CD4-positive, CD25-positive, alpha-beta regulatory T cell (primary cell): ENCODE results near the gene NAP1L4. TPM values are rescaled to one million over a fixed set of nuclear protein-coding genes. Genes with fewer than 3 reads are reported as not detected.
A peak's percentile ranks its signal among the peaks of the same experiment; 100 is the strongest.

Source experiments
- ATAC-seq, 2 donors: fragments of 150-1000 bp; cut with Tn5 transposase; one replicate each; pipeline ENCODE4 v1.10.0; 2021; ENCODE audit warnings: low read depth in 2 of 2, moderate number of reproducible peaks in 2 of 2, moderate library complexity in 1 of 2
- DNase-seq, 3 donors: peaks; one replicate each; pipeline versions ENCODE4 v3.0.0 to v3.0.0-alpha.2; 2012 to 2022; ENCODE audit warnings: mixed read lengths in 1 of 3
- H3K27ac ChIP-seq: one replicate; pipeline ENCODE4 v1.7.0; 2013; ENCODE audit warnings: mild to moderate bottlenecking, low read length; ENCODE audit not compliant: insufficient read depth, poor library complexity, severe bottlenecking
- H3K27me3 ChIP-seq: one replicate; pipeline ENCODE4 v1.7.0; 2013; ENCODE audit warnings: low read length; ENCODE audit not compliant: control insufficient read depth, insufficient read depth
- H3K36me3 ChIP-seq: one replicate; pipeline ENCODE4 v1.7.0; 2013; ENCODE audit warnings: mild to moderate bottlenecking, low read length, moderate library complexity; ENCODE audit not compliant: control insufficient read depth, insufficient read depth
- H3K4me1 ChIP-seq: 2 replicates; pipeline ENCODE4 v1.7.0; 2013; ENCODE audit warnings: mild to moderate bottlenecking, low read length; ENCODE audit not compliant: insufficient read depth, control insufficient read depth, poor library complexity, severe bottlenecking
- H3K4me3 ChIP-seq: one replicate; pipeline ENCODE4 v1.7.0; 2013; ENCODE audit warnings: low read depth, mild to moderate bottlenecking, low read length, moderate library complexity
- H3K9me3 ChIP-seq, 2 experiments: 1 replicate in 1 of 2; 2 replicates in 1 of 2; pipeline ENCODE4 v1.7.0; 2013; ENCODE audit warnings: low read length in 2 of 2, mild to moderate bottlenecking in 1 of 2, moderate library complexity in 1 of 2; ENCODE audit not compliant: control insufficient read depth in 2 of 2
- H3K27ac Mint-ChIP-seq, 3 donors: one replicate each; pipeline ENCODE4 v1.8.0; 2020 to 2022; ENCODE audit warnings: mild to moderate bottlenecking in 3 of 3, mixed read lengths in 3 of 3, moderate library complexity in 2 of 3
- H3K27me3 Mint-ChIP-seq: one replicate; pipeline ENCODE4 v1.8.0; 2022; ENCODE audit warnings: mild to moderate bottlenecking, mixed read lengths
- H3K36me3 Mint-ChIP-seq: one replicate; pipeline ENCODE4 v1.8.0; 2020; ENCODE audit warnings: mixed read lengths
- H3K4me1 Mint-ChIP-seq, 4 donors: one replicate each; pipeline ENCODE4 v1.8.0; 2020 to 2022; ENCODE audit warnings: mixed read lengths in 4 of 4, mild to moderate bottlenecking in 1 of 4
- H3K4me3 Mint-ChIP-seq, 4 donors: one replicate each; pipeline ENCODE4 v1.8.0; 2020 to 2022; ENCODE audit warnings: mild to moderate bottlenecking in 4 of 4, mixed read lengths in 4 of 4, moderate library complexity in 3 of 4
- H3K9me3 Mint-ChIP-seq, 7 donors: one replicate each; pipeline ENCODE4 v1.8.0; 2020 to 2022; ENCODE audit warnings: mixed read lengths in 7 of 7, mild to moderate bottlenecking in 3 of 7, moderate library complexity in 2 of 7
- polyA plus RNA-seq, 4 donors: library from polyadenylated mRNA; unstranded; fragments of 300-500 nt; fragmentation: Illumina TruSeq; gene quantifications; one replicate each; pipeline ENCODE4 v1.2.3, GENCODE V29; 2021
- total RNA-seq: library from RNA; stranded (reverse); gene quantifications from one replicate; pipeline ENCODE4 v1.2.3, GENCODE V29; 2022

NAP1L4 gene
- total and polyA plus RNA-seq, 5 donors from 2014 or later: 210 to 351 (median 228) TPM

GRCh38 chr11:2927121-2927800, 64.9 kb downstream of the NAP1L4 start:
- no peaks in the 10 kb centered on the region for H3K36me3 Mint-ChIP-seq
- H3K27ac Mint-ChIP-seq: peak overlapping the region in 1 of 3 donors; percentile 62
- ATAC-seq: no peak
- H3K4me1 ChIP-seq: peaks cover 33% of the 10 kb centered on the region
- H3K4me3 Mint-ChIP-seq: peak overlapping the region; percentile 15 to 90 (median 85)
- no peak for DNase-seq
- peaks cover 0 to 1% (median 0%) of the 10 kb centered on the region in 7 donors for H3K9me3 Mint-ChIP-seq
- peaks cover 0 to 20% (median 4%) of the 10 kb centered on the region in 4 donors for H3K4me1 Mint-ChIP-seq
- no peaks in the 10 kb centered on the region for H3K27me3 ChIP-seq
- H3K27me3 Mint-ChIP-seq: peaks cover 16% of the 10 kb centered on the region
- no peaks in the 10 kb centered on the region for H3K36me3 ChIP-seq
- H3K27ac ChIP-seq: no peak overlapping the region
- no peaks in the 10 kb centered on the region for H3K9me3 ChIP-seq
- no peak overlapping the region for H3K4me3 ChIP-seq

DNA sequence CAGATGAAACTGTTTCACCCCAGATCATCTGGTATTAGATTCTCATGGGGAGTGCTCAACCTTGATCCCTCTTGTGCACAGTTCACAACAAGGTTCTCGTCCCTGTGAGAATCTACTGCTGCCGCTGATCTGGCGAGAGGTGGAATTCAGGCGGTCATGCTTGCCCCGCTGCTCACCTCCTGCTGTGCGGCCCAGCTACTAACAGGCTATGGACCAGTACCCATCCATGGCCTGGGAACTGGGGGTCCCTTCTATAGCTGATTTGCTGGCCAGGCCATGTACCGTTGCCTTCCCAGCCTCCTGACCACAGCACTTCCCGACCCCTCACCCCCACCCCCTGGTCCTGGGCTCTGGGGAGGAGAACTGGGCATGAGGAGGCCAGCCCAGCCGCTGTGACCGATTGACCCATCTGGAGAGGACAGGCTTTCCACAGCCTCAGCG, 65.5 kb downstream of the NAP1L4 start:
- H3K36me3 Mint-ChIP-seq: no peaks in the 10 kb centered on the region
- H3K9me3 ChIP-seq: no peaks in the 10 kb centered on the region
- H3K27me3 ChIP-seq: no peaks in the 10 kb centered on the region
- no peak overlapping the region for H3K27ac ChIP-seq
- no peaks in the 10 kb centered on the region for H3K36me3 ChIP-seq
- DNase-seq (no peak), ATAC-seq (no peak)
- peak overlapping the region in 1 of 4 donors; percentile 33 for H3K4me3 Mint-ChIP-seq
- H3K4me1 ChIP-seq: peaks cover 33% of the 10 kb centered on the region
- H3K4me3 ChIP-seq: no peak overlapping the region
- H3K9me3 Mint-ChIP-seq: peaks cover 0 to 1% (median 0%) of the 10 kb centered on the region in 7 donors
- peaks cover 16% of the 10 kb centered on the region for H3K27me3 Mint-ChIP-seq
- H3K4me1 Mint-ChIP-seq: peaks cover 0 to 20% (median 4%) of the 10 kb centered on the region in 4 donors
- no peak overlapping the region for H3K27ac Mint-ChIP-seq

DNA sequence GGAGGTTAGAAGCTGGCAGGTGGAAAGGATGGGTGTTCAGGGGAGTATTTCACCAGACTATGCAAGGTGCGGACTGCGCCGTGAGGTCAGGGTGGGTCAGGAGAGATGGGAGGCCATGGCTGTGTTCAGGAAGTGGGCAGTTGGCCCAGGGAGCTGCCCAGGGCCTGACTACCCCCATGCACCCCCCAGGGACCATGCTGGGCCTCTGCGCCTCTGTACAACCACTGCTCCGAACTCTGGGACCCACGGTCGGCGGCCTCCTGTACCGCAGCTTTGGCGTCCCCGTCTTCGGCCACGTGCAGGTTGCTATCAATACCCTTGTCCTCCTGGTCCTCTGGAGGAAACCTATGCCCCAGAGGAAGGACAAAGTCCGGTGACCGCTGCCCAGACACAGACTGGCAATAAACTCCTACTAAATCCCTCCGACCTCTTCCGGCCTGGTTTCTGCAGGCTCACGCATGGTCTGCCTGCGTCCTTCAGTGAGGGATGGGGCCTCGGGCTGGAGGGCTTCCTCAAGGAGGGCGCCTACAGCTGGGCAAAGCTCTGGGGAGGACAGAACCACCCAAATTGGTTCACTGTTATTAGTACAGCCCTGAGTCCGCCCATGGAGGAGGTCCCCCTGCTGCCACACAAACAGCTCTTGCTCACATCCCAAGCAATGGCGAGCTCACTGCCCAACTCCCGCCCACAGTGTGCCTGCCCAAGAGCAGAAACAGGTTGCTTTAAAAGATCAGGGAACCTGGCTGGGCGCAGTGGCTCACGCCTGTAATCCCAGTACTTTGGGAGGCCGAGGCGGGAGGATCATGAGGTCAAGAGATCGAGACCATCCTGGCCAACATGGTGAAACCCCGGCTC, 67.1 kb downstream of the NAP1L4 start:
- H3K4me3 Mint-ChIP-seq: no peak overlapping the region
- no peaks in the 10 kb centered on the region for H3K36me3 Mint-ChIP-seq
- peaks cover 23% of the 10 kb centered on the region for H3K4me1 ChIP-seq
- ATAC-seq: no peak
- H3K36me3 ChIP-seq: no peaks in the 10 kb centered on the region
- H3K27me3 Mint-ChIP-seq: peaks cover 16% of the 10 kb centered on the region
- peaks cover 0 to 16% (median 1%) of the 10 kb centered on the region in 4 donors for H3K4me1 Mint-ChIP-seq
- no peaks in the 10 kb centered on the region for H3K9me3 ChIP-seq
- no peak overlapping the region for H3K27ac ChIP-seq
- no peak overlapping the region for H3K4me3 ChIP-seq
- no peaks in the 10 kb centered on the region for H3K27me3 ChIP-seq
- no peaks in the 10 kb centered on the region for H3K9me3 Mint-ChIP-seq
- H3K27ac Mint-ChIP-seq: no peak overlapping the region
- no peak for DNase-seq

DNA sequence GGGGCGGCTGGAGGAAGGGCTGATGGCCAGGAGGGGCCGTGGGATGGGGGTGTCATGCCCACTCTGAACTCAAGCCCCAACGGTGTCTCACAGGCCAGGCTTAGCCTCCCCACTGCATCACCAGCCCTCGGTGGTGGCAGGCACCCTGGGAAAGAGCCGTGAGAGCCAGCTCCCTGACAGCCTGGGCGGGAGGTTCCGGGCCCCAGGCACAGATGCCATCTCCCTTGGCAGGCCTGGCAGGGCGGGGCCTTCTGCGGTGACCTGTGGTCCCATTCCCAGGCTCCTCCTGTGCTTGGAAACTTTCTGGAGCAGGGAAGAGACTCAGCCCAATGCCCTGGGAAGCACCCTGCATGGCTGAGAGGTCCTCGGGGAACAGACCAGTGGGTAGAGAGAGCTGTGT, 67.7 kb downstream of the NAP1L4 start:
- no peaks in the 10 kb centered on the region for H3K9me3 Mint-ChIP-seq
- Histone ChIP-seq H3K4me1 (peaks cover 16% of the 10 kb centered on the region), H3K4me3 (no peak overlapping the region), H3K36me3 (no peaks in the 10 kb centered on the region), H3K27ac (no peak overlapping the region), H3K9me3 (no peaks in the 10 kb centered on the region), H3K27me3 (no peaks in the 10 kb centered on the region)
- H3K4me3 Mint-ChIP-seq: no peak overlapping the region
- H3K27me3 Mint-ChIP-seq: peaks cover 16% of the 10 kb centered on the region
- peaks cover 0 to 13% (median 1%) of the 10 kb centered on the region in 4 donors for H3K4me1 Mint-ChIP-seq
- no peak for ATAC-seq
- DNase-seq: no peak
- H3K36me3 Mint-ChIP-seq: no peaks in the 10 kb centered on the region
- no peak overlapping the region for H3K27ac Mint-ChIP-seq

DNA sequence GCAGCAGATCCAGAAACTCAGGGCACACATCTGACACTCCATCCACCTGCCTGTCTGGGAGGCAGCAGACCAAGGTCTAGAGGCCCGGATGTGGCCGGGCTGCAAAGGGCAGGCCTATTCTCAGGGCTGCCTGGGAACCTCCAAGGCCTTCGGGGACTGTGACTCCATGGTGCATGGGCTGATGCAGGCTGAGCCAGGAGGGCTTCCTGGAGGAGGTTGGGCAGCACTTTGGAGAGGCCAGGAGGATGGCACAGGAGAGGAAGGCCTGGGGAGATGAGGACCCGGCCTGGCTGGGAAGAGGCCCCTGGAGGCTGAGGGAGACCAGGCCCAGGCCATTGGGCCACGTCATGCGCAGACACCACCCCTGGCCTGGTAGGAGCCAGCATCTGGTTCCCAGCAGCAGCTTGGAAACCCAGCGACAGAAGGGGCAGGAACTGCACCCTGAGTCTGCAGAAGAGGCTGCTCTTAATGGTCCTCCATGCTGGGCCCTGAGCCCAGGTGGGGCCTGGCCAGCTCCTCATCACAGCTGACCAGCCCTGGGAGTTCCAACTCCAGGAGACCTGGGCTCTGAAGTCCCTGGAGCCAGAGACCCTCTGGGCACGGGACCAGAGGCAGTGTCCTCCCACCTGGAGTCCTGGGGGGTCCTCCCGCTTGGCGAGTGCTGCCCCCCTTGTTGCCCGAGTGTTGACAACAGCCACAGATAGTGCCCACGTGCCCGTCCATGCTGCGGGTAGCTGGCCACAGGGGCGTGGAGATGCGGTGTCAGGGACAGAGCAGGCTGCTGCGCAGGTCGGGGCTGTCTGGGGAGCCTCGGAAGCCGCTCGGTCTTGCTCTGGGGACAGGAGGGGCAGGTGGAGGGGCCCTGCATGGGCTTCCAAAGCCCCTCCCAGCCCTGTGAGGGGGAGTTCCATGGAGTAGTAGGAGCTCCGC, 68.4 kb downstream of the NAP1L4 start:
- peak overlapping the region in 1 of 3 donors; percentile 60 for H3K27ac Mint-ChIP-seq
- no peaks in the 10 kb centered on the region for H3K9me3 Mint-ChIP-seq
- peaks cover 0 to 10% (median 1%) of the 10 kb centered on the region in 4 donors for H3K4me1 Mint-ChIP-seq
- H3K36me3 Mint-ChIP-seq: no peaks in the 10 kb centered on the region
- H3K27me3 Mint-ChIP-seq: peaks cover 12% of the 10 kb centered on the region
- Histone ChIP-seq H3K27me3 (no peaks in the 10 kb centered on the region), H3K4me1 (peaks cover 10% of the 10 kb centered on the region), H3K27ac (no peak overlapping the region), H3K9me3 (no peaks in the 10 kb centered on the region), H3K4me3 (no peak overlapping the region), H3K36me3 (no peaks in the 10 kb centered on the region)
- ATAC-seq (no peak), DNase-seq (no peak)
- H3K4me3 Mint-ChIP-seq: no peak overlapping the region

GRCh38 chr11:2922655-2923054, 69.5 kb downstream of the NAP1L4 start:
- ATAC-seq (no peak), DNase-seq (no peak)
- H3K27ac ChIP-seq: no peak overlapping the region
- Mint-ChIP-seq H3K4me1 (peaks cover 0 to 1% (median 0%) of the 10 kb centered on the region in 4 donors), H3K9me3 (no peaks in the 10 kb centered on the region), H3K27me3 (peaks cover 4% of the 10 kb centered on the region), H3K36me3 (no peaks in the 10 kb centered on the region), H3K27ac (no peak overlapping the region), H3K4me3 (no peak overlapping the region)
- H3K36me3 ChIP-seq: no peaks in the 10 kb centered on the region
- H3K9me3 ChIP-seq: no peaks in the 10 kb centered on the region
- H3K27me3 ChIP-seq: no peaks in the 10 kb centered on the region
- no peak overlapping the region for H3K4me3 ChIP-seq
- H3K4me1 ChIP-seq: no peaks in the 10 kb centered on the region

GRCh38 chr11:2921742-2922493, 70.2 kb downstream of the NAP1L4 start:
- H3K9me3 Mint-ChIP-seq: no peaks in the 10 kb centered on the region
- Histone ChIP-seq H3K4me3 (no peak overlapping the region), H3K27me3 (no peaks in the 10 kb centered on the region), H3K27ac (no peak overlapping the region), H3K9me3 (no peaks in the 10 kb centered on the region), H3K4me1 (no peaks in the 10 kb centered on the region), H3K36me3 (no peaks in the 10 kb centered on the region)
- no peaks in the 10 kb centered on the region for H3K36me3 Mint-ChIP-seq
- no peak for ATAC-seq
- no peaks in the 10 kb centered on the region for H3K4me1 Mint-ChIP-seq
- H3K27me3 Mint-ChIP-seq: no peaks in the 10 kb centered on the region
- no peak overlapping the region for H3K4me3 Mint-ChIP-seq
- no peak overlapping the region for H3K27ac Mint-ChIP-seq
- DNase-seq: no peak
